ENCODE measurements around the gene PPP1R36. TPM values are rescaled to one million over a fixed set of nuclear protein-coding genes. Genes with fewer than 3 reads are reported as not detected.
"Not testable (repeated sequence)": the region's sequence is repeated elsewhere in the genome, so short reads cannot be mapped to it uniquely, and the experiment has no call there.

Gene PPP1R36
- total RNA-seq, 4 donors from 2014 or later = 1.3 to 2.8 (median 1.9) TPM; not detected in 1

GRCh38 chr14:64628940-64629408, 79.2 kb downstream of the PPP1R36 start:
- H3K4me3 ChIP-seq = no peak overlapping the region
- TF ChIP-seq CTCF (IDR thresholded peaks at IDR 0.05) (peak in 1 of 4 experiments; percentile 16), POLR2A (IDR thresholded peaks at IDR 0.05) (no peak), EP300 (IDR thresholded peaks at IDR 0.05) (no peak), POLR2AphosphoS5 (IDR thresholded peaks at IDR 0.05) (peak; percentile 40)
- no peaks in the 10 kb centered on the region for H3K36me3 ChIP-seq
- no peaks in the 10 kb centered on the region for H3K27me3 ChIP-seq
- peaks cover 0 to 29% (median 3%) of the 10 kb centered on the region in 3 donors for H3K4me1 ChIP-seq
- ATAC-seq = peak; percentile 41
- H3K27ac ChIP-seq = peak overlapping the region; percentile 58 to 86 (median 78)
- no peaks in the 10 kb centered on the region for H3K9me3 ChIP-seq
- 16 to 72% methylated on average over 3 to 5 of the region's 7 CpGs for WGBS, 2 donors (ENCODE audit: low coverage in 1 of 2)

GRCh38 chr14:64630778-64631177, 81.0 kb downstream of the PPP1R36 start:
- Histone ChIP-seq H3K4me1 (peaks cover 0 to 20% (median 3%) of the 10 kb centered on the region in 3 donors), H3K4me3 (no peak overlapping the region), H3K27ac (no peak overlapping the region), H3K36me3 (no peaks in the 10 kb centered on the region), H3K27me3 (no peaks in the 10 kb centered on the region), H3K9me3 (no peaks in the 10 kb centered on the region)
- TF ChIP-seq POLR2A (IDR thresholded peaks at IDR 0.05) (no peak), POLR2AphosphoS5 (IDR thresholded peaks at IDR 0.05) (no peak), CTCF (IDR thresholded peaks at IDR 0.05) (no peak), EP300 (IDR thresholded peaks at IDR 0.05) (no peak)
- WGBS, 2 donors (ENCODE audit: low coverage in 1 of 2) = 100% methylated on average over 1 of the region's 1 CpG; no CpG with 5 or more reads in 1 of the 2 donors
- no peak for ATAC-seq

GRCh38 chr14:64631222-64631621, 81.5 kb downstream of the PPP1R36 start:
- not testable (repeated sequence) for ATAC-seq, H3K27ac ChIP-seq, H3K4me3 ChIP-seq, H3K9me3 ChIP-seq, H3K27me3 ChIP-seq, H3K36me3 ChIP-seq
- H3K4me1 ChIP-seq = peaks cover 0 to 20% (median 3%) of the 10 kb centered on the region in 3 donors
- WGBS, 2 donors (ENCODE audit: low coverage in 1 of 2) = 92% methylated on average over 2 to 3 of the region's 3 CpGs

- H3K27ac ChIP-seq = peak overlapping the region in 3 of 4 donors; percentile 3 to 53 (median 31)
- no peak for ATAC-seq
- TF ChIP-seq POLR2A (IDR thresholded peaks at IDR 0.05) (no peak), EP300 (IDR thresholded peaks at IDR 0.05) (no peak), POLR2AphosphoS5 (IDR thresholded peaks at IDR 0.05) (no peak), CTCF (IDR thresholded peaks at IDR 0.05) (no peak)
These were observed 82.3 kb downstream of the PPP1R36 start for GRCh38 chr14:64632056-64632455.

GRCh38 chr14:64634558-64634957, 84.8 kb downstream of the PPP1R36 start:
- no peaks in the 10 kb centered on the region for H3K27me3 ChIP-seq
- WGBS, 2 donors (ENCODE audit: low coverage in 1 of 2) = 100% methylated on average over 2 of the region's 2 CpGs; no CpG with 5 or more reads in 1 of the 2 donors

More at GRCh38 chr14:64632056-64632455, 82.3 kb downstream of the PPP1R36 start:
- no peaks in the 10 kb centered on the region for H3K9me3 ChIP-seq
- no peaks in the 10 kb centered on the region for H3K36me3 ChIP-seq
- H3K4me1 ChIP-seq = peaks cover 3 to 28% (median 3%) of the 10 kb centered on the region in 3 donors
- no peaks in the 10 kb centered on the region for H3K27me3 ChIP-seq
- H3K4me3 ChIP-seq = no peak overlapping the region
- 61 to 70% methylated on average over 3 to 4 of the region's 5 CpGs for WGBS, 2 donors (ENCODE audit: low coverage in 1 of 2)

More at GRCh38 chr14:64634558-64634957, 84.8 kb downstream of the PPP1R36 start:
- TF ChIP-seq CTCF (IDR thresholded peaks at IDR 0.05) = no peak
- no peak for TF ChIP-seq POLR2A (IDR thresholded peaks at IDR 0.05)
- Histone ChIP-seq H3K36me3 (no peaks in the 10 kb centered on the region), H3K9me3 (no peaks in the 10 kb centered on the region), H3K4me1 (peaks cover 0 to 14% (median 3%) of the 10 kb centered on the region in 3 donors), H3K27ac (no peak overlapping the region), H3K4me3 (no peak overlapping the region)
- no peak for ATAC-seq
